Raji (cell line): ENCODE results near the gene BATF.
A peak's percentile ranks its signal among the peaks of the same experiment; 100 is the strongest.

Experiments
- POLR2A ChIP-seq: IDR thresholded peaks from 2 replicates; pipeline ENCODE4 v1.6.1; 2011; ENCODE audit warnings: low read depth, low read length, control low read depth; ENCODE audit not compliant: insufficient read depth

The BATF gene

GRCh38 chr14:75539561-75540478 lies 17.6 kb downstream of the BATF start:
- TF ChIP-seq POLR2A = 0 out of 2 replicates have a peak, but pooled peaks have one; percentile 10

GRCh38 chr14:75540479-75540851 lies 18.2 kb downstream of the BATF start:
- no peak for TF ChIP-seq POLR2A

- peak; percentile 77 for TF ChIP-seq POLR2A
Observed at GRCh38 chr14:75542588-75543091, 20.4 kb downstream of the BATF start.

- no peak for TF ChIP-seq POLR2A
Observed at GRCh38 chr14:75543253-75543652, 21.0 kb downstream of the BATF start.

- TF ChIP-seq POLR2A = no peak
Observed at GRCh38 chr14:75543786-75544185, 21.5 kb downstream of the BATF start.

- no peak for TF ChIP-seq POLR2A
Observed at GRCh38 chr14:75545907-75546306, 23.6 kb downstream of the BATF start.

- TF ChIP-seq POLR2A = no peak
Observed at GRCh38 chr14:75547552-75548250, 25.4 kb downstream of the BATF start.

GRCh38 chr14:75548544-75548943 lies 26.3 kb downstream of the BATF start:
- no peak for TF ChIP-seq POLR2A

- TF ChIP-seq POLR2A = no peak
Observed at GRCh38 chr14:75549169-75549568, 26.9 kb downstream of the BATF start.

- TF ChIP-seq POLR2A = no peak
Observed at GRCh38 chr14:75551021-75551420, 28.8 kb downstream of the BATF start.

- TF ChIP-seq POLR2A = no peak
Observed at GRCh38 chr14:75553157-75553556, 30.9 kb downstream of the BATF start.

- TF ChIP-seq POLR2A = no peak
Observed at GRCh38 chr14:75553761-75554364, 31.6 kb downstream of the BATF start.

GRCh38 chr14:75554482-75554881 lies 32.2 kb downstream of the BATF start:
- TF ChIP-seq POLR2A = no peak

GRCh38 chr14:75558440-75558839 lies 36.2 kb downstream of the BATF start:
- no peak for TF ChIP-seq POLR2A

GRCh38 chr14:75559045-75559444 lies 36.8 kb downstream of the BATF start:
- TF ChIP-seq POLR2A = no peak
